CD4-positive, alpha-beta T cell treated with Interleukin-17A for 4 hours (primary cell): ENCODE data around the gene CHST11.

ENCODE experiments used
- DNase-seq: peaks from one replicate; pipeline ENCODE4 v3.0.0-alpha.2; 2020; ENCODE audit warnings: mixed read lengths

The CHST11 gene

GRCh38 chr12:104748356-104748755 lies 291.6 kb downstream of the CHST11 start:
- no peak for DNase-seq

- no peak for DNase-seq
Measured at GRCh38 chr12:104748790-104749189, 292.0 kb downstream of the CHST11 start.

- DNase-seq = no peak
Measured at GRCh38 chr12:104749545-104749944, 292.8 kb downstream of the CHST11 start.

GRCh38 chr12:104750061-104750460 lies 293.3 kb downstream of the CHST11 start:
- no peak for DNase-seq

GRCh38 chr12:104751120-104751519 lies 294.4 kb downstream of the CHST11 start:
- no peak for DNase-seq

GRCh38 chr12:104751594-104751993 lies 294.8 kb downstream of the CHST11 start:
- DNase-seq = no peak

GRCh38 chr12:104752016-104752415 lies 295.3 kb downstream of the CHST11 start:
- no peak for DNase-seq

GRCh38 chr12:104752881-104753280 lies 296.1 kb downstream of the CHST11 start:
- no peak for DNase-seq

GRCh38 chr12:104756901-104757300 lies 300.2 kb downstream of the CHST11 start:
- no peak for DNase-seq

GRCh38 chr12:104758771-104759170 lies 302.0 kb downstream of the CHST11 start:
- DNase-seq = no peak

- no peak for DNase-seq
Measured at GRCh38 chr12:104761091-104761490, 304.3 kb downstream of the CHST11 start.

GRCh38 chr12:104761611-104762010 lies 304.9 kb downstream of the CHST11 start:
- DNase-seq = no peak

GRCh38 chr12:104763168-104763805 lies 306.5 kb downstream of the CHST11 start:
- DNase-seq = no peak

GRCh38 chr12:104764225-104765091 lies 307.7 kb downstream of the CHST11 start:
- DNase-seq = no peak

- DNase-seq = no peak
Measured at GRCh38 chr12:104767261-104767660, 310.5 kb downstream of the CHST11 start.

GRCh38 chr12:104768033-104768432 lies 311.3 kb downstream of the CHST11 start:
- no peak for DNase-seq

- no peak for DNase-seq
Measured at GRCh38 chr12:104769144-104769561, 312.4 kb downstream of the CHST11 start.

GRCh38 chr12:104772336-104772735 lies 315.6 kb downstream of the CHST11 start:
- DNase-seq = no peak

- no peak for DNase-seq
Measured at GRCh38 chr12:104775731-104776231, 319.0 kb downstream of the CHST11 start.

GRCh38 chr12:104779134-104779533 lies 322.4 kb downstream of the CHST11 start:
- DNase-seq = no peak

GRCh38 chr12:104782296-104782695 lies 325.5 kb downstream of the CHST11 start:
- DNase-seq = no peak

GRCh38 chr12:104784592-104784991 lies 327.8 kb downstream of the CHST11 start:
- DNase-seq = no peak

GRCh38 chr12:104785886-104786285 lies 329.1 kb downstream of the CHST11 start:
- DNase-seq = no peak

GRCh38 chr12:104786352-104786751 lies 329.6 kb downstream of the CHST11 start:
- no peak for DNase-seq
